Smooth muscle cell of the coronary artery (primary cell): ENCODE measurements around the gene VIM. TPM values are rescaled to one million over a fixed set of nuclear protein-coding genes. Genes with fewer than 3 reads are reported as not detected.

Source experiments
- total RNA-seq: library from RNA; depleted of rRNA; stranded (reverse); fragments of >200 nt; gene quantifications from 2 replicates; pipeline ENCODE4 v1.2.3, GENCODE V29; 2014; ENCODE audit warnings: low replicate concordance

Gene VIM
- total RNA-seq = 4,768 and 5,740 TPM in 2 replicates

DNA sequence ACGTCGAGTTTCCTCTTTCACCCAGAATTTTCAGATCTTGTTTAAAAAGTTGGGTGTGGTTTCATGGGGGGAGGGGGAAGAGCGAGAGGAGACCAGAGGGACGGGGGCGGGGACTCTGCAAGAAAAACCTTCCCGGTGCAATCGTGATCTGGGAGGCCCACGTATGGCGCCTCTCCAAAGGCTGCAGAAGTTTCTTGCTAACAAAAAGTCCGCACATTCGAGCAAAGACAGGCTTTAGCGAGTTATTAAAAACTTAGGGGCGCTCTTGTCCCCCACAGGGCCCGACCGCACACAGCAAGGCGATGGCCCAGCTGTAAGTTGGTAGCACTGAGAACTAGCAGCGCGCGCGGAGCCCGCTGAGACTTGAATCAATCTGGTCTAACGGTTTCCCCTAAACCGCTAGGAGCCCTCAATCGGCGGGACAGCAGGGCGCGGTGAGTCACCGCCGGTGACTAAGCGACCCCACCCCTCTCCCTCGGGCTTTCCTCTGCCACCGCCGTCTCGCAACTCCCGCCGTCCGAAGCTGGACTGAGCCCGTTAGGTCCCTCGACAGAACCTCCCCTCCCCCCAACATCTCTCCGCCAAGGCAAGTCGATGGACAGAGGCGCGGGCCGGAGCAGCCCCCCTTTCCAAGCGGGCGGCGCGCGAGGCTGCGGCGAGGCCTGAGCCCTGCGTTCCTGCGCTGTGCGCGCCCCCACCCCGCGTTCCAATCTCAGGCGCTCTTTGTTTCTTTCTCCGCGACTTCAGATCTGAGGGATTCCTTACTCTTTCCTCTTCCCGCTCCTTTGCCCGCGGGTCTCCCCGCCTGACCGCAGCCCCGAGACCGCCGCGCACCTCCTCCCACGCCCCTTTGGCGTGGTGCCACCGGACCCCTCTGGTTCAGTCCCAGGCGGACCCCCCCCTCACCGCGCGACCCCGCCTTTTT is at the start of gene VIM:
Gene VIM (plus strand): TSS at position 151 of the 925 bp plus-strand sequence. CDS start 1,182 bp downstream, outside the sequence.

DNA sequence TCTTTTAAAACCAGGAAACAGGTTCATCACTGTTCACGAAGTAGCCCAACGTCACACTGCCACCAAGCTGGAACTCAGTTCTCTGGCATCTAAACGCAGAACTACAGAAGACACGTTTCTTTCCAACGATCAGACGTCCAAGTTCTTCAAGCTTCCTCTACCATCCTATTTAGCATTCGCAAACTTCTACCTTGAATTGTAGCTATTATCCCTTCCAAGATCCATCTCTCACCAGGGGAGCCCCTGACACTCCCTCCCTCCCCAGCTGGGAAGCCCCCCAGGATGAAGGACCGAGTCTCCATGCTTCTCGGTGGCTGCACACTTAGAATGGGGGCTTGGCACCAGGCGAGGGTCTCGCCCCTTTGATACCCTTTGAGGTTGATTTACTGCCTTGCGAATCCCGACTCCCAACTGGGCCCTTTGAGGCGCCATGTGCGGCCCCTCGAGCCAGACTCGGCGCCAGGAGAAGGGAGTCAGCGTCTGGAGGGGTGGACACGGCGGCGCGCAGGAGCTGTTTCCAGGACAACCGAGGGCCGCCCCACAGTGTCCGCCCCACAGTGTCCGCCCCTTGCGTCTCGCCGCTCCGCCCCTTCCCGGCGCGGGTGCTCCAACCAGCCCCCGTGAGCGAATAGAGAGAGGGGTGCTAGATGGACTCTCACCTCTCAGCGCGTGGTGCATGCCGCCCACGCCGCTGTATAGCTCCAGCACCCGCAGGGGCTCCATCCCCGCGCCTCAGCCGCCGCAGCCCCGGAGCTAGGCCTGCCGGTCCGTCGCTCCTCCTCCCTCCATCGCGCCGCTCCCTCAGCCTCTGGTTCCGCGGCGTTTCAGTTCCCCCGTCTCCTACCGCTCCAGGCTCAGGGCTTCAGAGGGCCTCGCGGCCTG is 26.9 kb upstream of the VIM start, which contains the start of gene TRDMT1:
Gene TRDMT1 (minus strand): TSS at position 761 of the 882 bp plus-strand sequence. CDS start 38 bp downstream, at position 723.

Other genes starting within 250 kb of the VIM start
- 0.68 and 3.4 TPM in 2 replicates for gene CUBN, start 98.4 kb upstream of the VIM start, total RNA-seq
- 4.4 and 4.6 TPM in 2 replicates for gene TRDMT1, start 26.6 kb upstream of the VIM start, total RNA-seq
- 0.12 and 0.15 TPM in 2 replicates for gene ST8SIA6, start 226.4 kb downstream of the VIM start, total RNA-seq